Kidney epithelial cell (primary cell): Measurements from ENCODE around the gene TNFRSF8. TPM values are rescaled to one million over a fixed set of nuclear protein-coding genes. Genes with fewer than 3 reads are reported as not detected.

Experiments used
- DNase-seq: peaks from one replicate; pipeline ENCODE4 v3.0.0-alpha.2; 2010; ENCODE audit warnings: low read depth
- H3K27me3 ChIP-seq: 2 replicates; pipeline ENCODE4 v1.6.0; 2011; ENCODE audit warnings: low read length; ENCODE audit not compliant: control insufficient read depth, insufficient read depth
- H3K36me3 ChIP-seq: 2 replicates; pipeline ENCODE4 v1.5.1; 2011; ENCODE audit warnings: low read length; ENCODE audit not compliant: control insufficient read depth, insufficient read depth
- H3K4me3 ChIP-seq: 2 replicates; pipeline ENCODE4 v1.5.1; 2011; ENCODE audit warnings: low read depth, mild to moderate bottlenecking, control low read depth, low read length
- total RNA-seq: library from RNA; depleted of rRNA; stranded (reverse); fragments of >200 nt; gene quantifications from 2 replicates; pipeline ENCODE4 v1.2.3, GENCODE V29; 2015
- TF ChIP-seq, protein P1 (sequence below): IDR thresholded peaks from 2 replicates; pipeline ENCODE4 v1.5.1; 2011; ENCODE audit warnings: mild to moderate bottlenecking, moderate library complexity, low read length, control low read depth, inconsistent platforms; ENCODE audit not compliant: insufficient read depth, poor library complexity, severe bottlenecking

Gene TNFRSF8
- total RNA-seq, 1 donor from 2014 or later = 0.21 TPM

DNA sequence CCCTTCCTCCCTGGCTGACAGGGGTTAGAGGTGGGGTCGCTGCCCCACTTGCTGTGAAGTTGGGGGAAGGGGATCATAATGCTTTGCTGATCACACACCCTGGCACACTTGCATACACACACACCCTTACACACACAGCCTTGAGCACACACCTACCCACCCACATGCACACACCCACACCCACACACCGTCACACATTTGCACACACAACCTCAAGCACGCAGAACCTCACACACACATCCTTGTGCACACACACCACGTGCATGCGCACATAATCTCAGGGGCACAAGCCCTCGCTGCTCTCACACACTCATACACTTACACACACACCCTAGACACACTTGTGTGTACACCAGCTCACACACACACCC, 16.4 kb upstream of the TNFRSF8 start:
- TF ChIP-seq, protein P1, sequence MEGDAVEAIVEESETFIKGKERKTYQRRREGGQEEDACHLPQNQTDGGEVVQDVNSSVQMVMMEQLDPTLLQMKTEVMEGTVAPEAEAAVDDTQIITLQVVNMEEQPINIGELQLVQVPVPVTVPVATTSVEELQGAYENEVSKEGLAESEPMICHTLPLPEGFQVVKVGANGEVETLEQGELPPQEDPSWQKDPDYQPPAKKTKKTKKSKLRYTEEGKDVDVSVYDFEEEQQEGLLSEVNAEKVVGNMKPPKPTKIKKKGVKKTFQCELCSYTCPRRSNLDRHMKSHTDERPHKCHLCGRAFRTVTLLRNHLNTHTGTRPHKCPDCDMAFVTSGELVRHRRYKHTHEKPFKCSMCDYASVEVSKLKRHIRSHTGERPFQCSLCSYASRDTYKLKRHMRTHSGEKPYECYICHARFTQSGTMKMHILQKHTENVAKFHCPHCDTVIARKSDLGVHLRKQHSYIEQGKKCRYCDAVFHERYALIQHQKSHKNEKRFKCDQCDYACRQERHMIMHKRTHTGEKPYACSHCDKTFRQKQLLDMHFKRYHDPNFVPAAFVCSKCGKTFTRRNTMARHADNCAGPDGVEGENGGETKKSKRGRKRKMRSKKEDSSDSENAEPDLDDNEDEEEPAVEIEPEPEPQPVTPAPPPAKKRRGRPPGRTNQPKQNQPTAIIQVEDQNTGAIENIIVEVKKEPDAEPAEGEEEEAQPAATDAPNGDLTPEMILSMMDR = no peak
- Histone ChIP-seq H3K36me3 (no peaks in the 10 kb centered on the region), H3K4me3 (no peak overlapping the region), H3K27me3 (peaks cover 12% of the 10 kb centered on the region)
- DNase-seq = no peak

DNA sequence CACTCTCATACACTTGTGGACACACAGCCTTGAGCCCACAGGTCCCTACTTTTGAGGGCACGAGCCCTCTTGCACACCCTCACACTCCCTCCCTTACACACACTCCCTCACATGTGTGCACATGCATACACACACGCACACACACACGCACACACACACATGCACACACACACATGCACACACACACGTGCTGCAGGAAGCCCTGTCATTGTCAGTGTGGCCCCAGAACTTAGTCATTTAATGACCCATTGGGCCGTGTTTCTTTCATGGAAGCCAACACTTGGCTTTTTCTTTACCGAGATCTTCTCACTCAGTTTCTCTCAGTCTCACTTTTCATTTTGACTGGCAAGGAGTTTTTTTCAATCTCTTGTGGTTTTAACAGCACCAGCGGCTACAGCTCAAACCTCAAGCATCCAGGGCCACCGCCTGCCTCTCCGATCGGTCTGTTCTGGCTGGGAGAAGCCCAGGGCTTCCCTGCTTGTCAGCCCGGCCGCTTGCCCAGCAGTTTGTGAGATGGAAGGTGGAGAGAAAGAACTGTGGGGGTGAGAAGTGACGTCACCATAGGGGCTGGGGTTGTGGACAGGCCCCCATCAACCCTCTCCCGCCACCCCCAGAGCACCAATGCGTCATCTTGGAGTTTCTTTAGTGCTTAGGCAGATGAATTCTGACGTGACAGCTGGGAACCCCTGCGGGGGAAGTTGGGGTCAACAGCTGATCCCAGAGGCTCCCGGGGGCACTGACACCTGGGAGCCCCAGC, 15.8 kb upstream of the TNFRSF8 start:
- Histone ChIP-seq H3K27me3 (peaks cover 12% of the 10 kb centered on the region), H3K4me3 (no peak overlapping the region), H3K36me3 (no peaks in the 10 kb centered on the region)
- TF ChIP-seq, protein P1 = no peak
- no peak for DNase-seq

DNA sequence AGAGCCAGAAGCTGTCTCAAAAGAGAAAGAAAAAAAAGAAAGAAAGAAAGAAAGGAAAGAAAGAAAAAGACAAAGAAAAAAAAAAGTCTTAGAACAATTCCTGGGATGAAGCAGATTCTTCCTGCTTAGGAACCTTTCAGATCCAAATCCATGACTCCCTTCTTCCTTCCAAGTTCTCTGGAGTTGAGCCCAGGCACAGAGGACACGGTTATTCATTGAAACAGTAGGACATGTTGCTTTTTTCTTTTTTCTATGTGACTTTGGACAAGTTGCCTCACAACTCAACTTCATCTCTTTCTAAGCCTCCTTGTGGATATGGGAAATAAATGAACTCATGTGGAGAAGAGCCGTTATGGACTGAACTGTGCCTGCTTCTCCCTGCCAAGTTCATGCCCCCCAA, 14.7 kb upstream of the TNFRSF8 start:
- Histone ChIP-seq H3K4me3 (no peak overlapping the region), H3K36me3 (no peaks in the 10 kb centered on the region), H3K27me3 (peaks cover 12% of the 10 kb centered on the region)
- TF ChIP-seq, protein P1 = no peak
- no peak for DNase-seq

DNA sequence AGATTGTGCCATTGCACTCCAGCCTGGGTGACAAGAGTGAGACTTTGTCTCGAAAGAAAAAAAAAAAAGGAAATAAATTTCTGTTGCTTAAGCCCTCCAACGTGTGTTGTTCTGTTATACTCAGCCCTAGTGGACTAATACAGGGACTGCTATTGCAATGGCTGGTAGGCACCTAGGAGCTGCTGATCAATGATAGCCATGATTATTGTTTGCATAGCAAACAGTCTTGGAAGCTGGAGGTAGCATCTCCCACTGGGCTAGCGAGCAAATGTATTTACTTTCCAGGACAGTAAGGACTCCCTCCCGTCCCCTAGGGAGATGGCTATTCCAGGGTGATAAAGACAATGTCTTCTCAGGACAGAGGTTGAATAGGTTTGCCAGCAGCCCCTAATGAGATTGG, 13.5 kb upstream of the TNFRSF8 start:
- no peak overlapping the region for H3K4me3 ChIP-seq
- TF ChIP-seq, protein P1 = no peak
- peaks cover 12% of the 10 kb centered on the region for H3K27me3 ChIP-seq
- no peak for DNase-seq
- no peaks in the 10 kb centered on the region for H3K36me3 ChIP-seq

DNA sequence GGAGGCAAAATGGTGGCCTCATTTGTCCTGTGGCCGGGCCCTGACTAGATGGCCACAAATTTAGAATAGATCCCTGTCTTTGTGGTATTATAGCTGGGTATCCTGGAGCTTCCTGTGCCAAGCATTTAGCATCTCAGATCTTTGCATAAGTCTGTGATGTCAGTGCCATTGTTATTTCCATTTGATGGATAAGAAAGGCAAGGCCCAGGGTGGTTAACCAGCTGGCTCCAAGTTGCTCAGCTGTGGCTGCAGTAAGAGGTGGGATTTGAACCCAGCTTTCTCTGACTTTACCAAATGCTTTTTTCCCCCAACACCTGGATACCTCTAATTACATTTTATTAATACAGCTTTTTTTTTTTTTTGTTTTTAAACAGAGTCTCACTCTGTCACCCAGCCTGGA, 11.7 kb upstream of the TNFRSF8 start:
- H3K4me3 ChIP-seq = no peak overlapping the region
- no peak for DNase-seq
- peaks cover 9% of the 10 kb centered on the region for H3K27me3 ChIP-seq
- H3K36me3 ChIP-seq = no peaks in the 10 kb centered on the region
- TF ChIP-seq, protein P1 = no peak

DNA sequence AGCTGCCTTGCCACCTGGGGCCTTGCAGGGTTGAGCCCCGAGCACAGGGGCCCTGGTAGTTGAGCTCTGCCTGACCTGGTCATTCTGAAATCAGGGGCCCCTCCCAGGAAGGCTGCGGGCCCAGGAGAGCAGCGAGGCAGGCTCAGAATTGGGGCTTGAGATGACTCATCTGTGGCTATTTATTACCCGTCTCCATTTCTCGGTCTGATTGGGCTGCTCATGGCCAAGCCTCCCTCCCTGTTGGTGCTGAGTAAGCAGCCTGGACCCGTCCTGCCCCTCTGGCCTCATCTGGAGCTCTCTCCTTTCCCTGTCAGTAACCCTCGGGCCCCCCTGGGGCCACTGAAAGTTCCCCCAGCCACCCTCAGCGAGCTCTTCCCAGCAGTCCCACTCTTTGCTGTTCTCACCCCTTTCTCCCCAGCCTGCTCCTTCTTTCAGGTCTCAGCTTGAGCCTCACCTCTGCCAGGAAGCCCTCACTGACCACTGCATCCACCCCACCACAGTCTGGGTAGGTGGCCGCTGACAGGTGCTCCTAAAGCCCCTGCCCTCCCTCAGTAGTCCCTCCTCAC, 11.0 kb upstream of the TNFRSF8 start:
- DNase-seq = peak; percentile 65
- H3K4me3 ChIP-seq = no peak overlapping the region
- peaks cover 5% of the 10 kb centered on the region for H3K27me3 ChIP-seq
- H3K36me3 ChIP-seq = no peaks in the 10 kb centered on the region
- TF ChIP-seq, protein P1 = no peak
